K562 (cell line): ENCODE data around the gene OMP.

ENCODE experiments used
- CHD1 ChIP-seq: fragments of 200-600 bp; sonication (generic); IDR thresholded peaks from one replicate; pipeline ENCODE4 v1.6.1; 2012; ENCODE audit warnings: mild to moderate bottlenecking, moderate library complexity, low read length, inconsistent platforms
- EZH2 ChIP-seq: IDR thresholded peaks from 2 replicates; pipeline ENCODE4 v1.6.1; 2012; ENCODE audit warnings: low read depth, mild to moderate bottlenecking, inconsistent platforms, low read length, borderline replicate concordance
- FOXM1 ChIP-seq, 2 experiments: fragments of 450-650 bp in 1 of 2; sonication (generic) in 1 of 2; formaldehyde crosslinking in 1 of 2; IDR thresholded peaks; 2 replicates each; pipeline versions ENCODE4 v1.6.1 to v1.9.0; 2017 to 2022; ENCODE audit warnings: low read depth in 2 of 2, mild to moderate bottlenecking in 2 of 2, missing genetic modification reagents in 1 of 2, moderate library complexity in 1 of 2
- SFPQ ChIP-seq: fragments of 200-400 bp; formaldehyde crosslinking; IDR thresholded peaks from 2 replicates; pipeline ENCODE4 v1.6.1; 2017; ENCODE audit warnings: mild to moderate bottlenecking, low read depth, low read length, moderate library complexity
- TAF1 ChIP-seq: IDR thresholded peaks from 2 replicates; pipeline ENCODE4 v1.6.1; 2011; ENCODE audit warnings: mild to moderate bottlenecking, low read length, moderate library complexity; ENCODE audit not compliant: insufficient read depth, control insufficient read depth, severe bottlenecking; ENCODE audit errors: extremely low read depth
- XRCC5 ChIP-seq: fragments of 200-400 bp; formaldehyde crosslinking; IDR thresholded peaks from 2 replicates; pipeline ENCODE4 v1.6.1; 2017; ENCODE audit warnings: low read depth, mild to moderate bottlenecking, low read length
- ZNF584 ChIP-seq: fragments of 200-800 bp; sonication (Bioruptor generic); IDR thresholded peaks from 2 replicates; pipeline ENCODE4 v1.6.1; 2016; ENCODE audit warnings: low read depth, mild to moderate bottlenecking, missing genetic modification characterization, missing compliant biosample characterization

GRCh38 chr11:77124041-77124440 is 21.4 kb downstream of the OMP start:
- TF ChIP-seq FOXM1 (IDR thresholded peaks at IDR 0.05; ENCODE audit: low read depth) (no peak), FOXM1 (CRISPR knock-in tag; IDR thresholded peaks at IDR 0.05; ENCODE audit: low read depth) (no peak), TAF1 (no peak), ZNF584 (no peak), XRCC5 (no peak), EZH2 (no peak), SFPQ (no peak), CHD1 (no peak)
